ENCODE data around the gene FGD3. TPM values are rescaled to one million over a fixed set of nuclear protein-coding genes. Genes with fewer than 3 reads are reported as not detected.

Gene FGD3
- total and polyA plus RNA-seq, 2 of the 8 experiments (the other 6 are each of a cell fraction or from before 2014, with no cell fraction given), result 1.4 to 1.9 TPM

- Histone ChIP-seq H4K91ac (replicated peaks; ENCODE audit: insufficient read length, low read length) (peak overlapping the region; percentile 34), H3K4me2 (ENCODE audit: insufficient read depth in 1 of 2, low read depth in 2 of 2, low read length in 2 of 2) (0 out of 4 replicates have a peak overlapping the region, but pooled peaks of 1 of the 2 experiments have one; percentile 62), H3K4ac (replicated peaks; ENCODE audit: insufficient read length, low read depth, low read length) (no peak overlapping the region), H3K56ac (replicated peaks; ENCODE audit: insufficient read length, low read depth, low read length) (no peak overlapping the region), H3K27ac (ENCODE audit: low read depth, low read length) (no peak overlapping the region), H2BK15ac (ENCODE audit: low read length) (no peak overlapping the region), H3K23me2 (ENCODE audit: low read depth, low read length) (no peaks in the 10 kb centered on the region; the same call in 1 of the 2 replicates), H4K20me1 (replicated peaks in 1 of 2; ENCODE audit: control insufficient read depth in 1 of 2, insufficient read depth in 2 of 2, low read length in 2 of 2) (no peaks in the 10 kb centered on the region), H3K79me2 (ENCODE audit: control insufficient read depth in 1 of 2, insufficient read depth in 2 of 2, low read length in 2 of 2) (no peaks in the 10 kb centered on the region), H3K23ac (ENCODE audit: insufficient read length) (no peak overlapping the region), H2AFZ (ENCODE audit: low read length) (no peak overlapping the region), H3K18ac (ENCODE audit: extremely low read depth, low read length) (peak overlapping the region; percentile 44; the same call in 1 of the 2 replicates), H2BK12ac (ENCODE audit: low read depth, low read length) (peak overlapping the region; percentile 95; the same call in 1 of the 2 replicates), H3K4me3 (ENCODE audit: extremely low read depth in 1 of 4, insufficient read depth in 2 of 4, low read depth in 3 of 4, low read length in 4 of 4) (no peak overlapping the region), H3K79me1 (ENCODE audit: low read depth, low read length) (no peaks in the 10 kb centered on the region; the same call in 1 of the 2 replicates), H3K27me3 (replicated peaks in 1 of 4; ENCODE audit: control insufficient read depth in 3 of 4, extremely low read depth in 1 of 4, insufficient read depth in 3 of 4, low read length in 3 of 4) (no peaks in the 10 kb centered on the region; a peak in 1 of 7 replicates), H2AK5ac (ENCODE audit: low read depth, low read length) (no peak overlapping the region), H3K14ac (ENCODE audit: insufficient read length) (no peak overlapping the region), H3K9me3 (ENCODE audit: insufficient read depth in 2 of 2, low read depth in 1 of 2, low read length in 1 of 2) (no peaks in the 10 kb centered on the region), H2BK20ac (ENCODE audit: low read length) (0 out of 2 replicates have a peak overlapping the region, but pooled peaks have one; percentile 24), H4K5ac (ENCODE audit: insufficient read length, low read depth, low read length) (no peak overlapping the region), H2BK5ac (ENCODE audit: low read depth, low read length) (peak overlapping the region; percentile 83; the same call in 1 of the 2 replicates), H2BK120ac (replicated peaks; ENCODE audit: low read depth, low read length) (no peak overlapping the region), H3K36me3 (ENCODE audit: control insufficient read depth in 2 of 4, insufficient read depth in 4 of 4, low read length in 3 of 4) (no peaks in the 10 kb centered on the region), H4K8ac (ENCODE audit: extremely low read depth, insufficient read depth, low read length) (no peak overlapping the region), H3K4me1 (replicated peaks in 1 of 4; ENCODE audit: control insufficient read depth in 3 of 4, insufficient read depth in 4 of 4, low read length in 3 of 4) (peaks cover 16 to 37% (median 21%) of the 10 kb centered on the region in 4 experiments), H3K9ac (replicated peaks in 1 of 4; ENCODE audit: extremely low read depth in 1 of 4, low read depth in 3 of 4, low read length in 3 of 4) (no peak overlapping the region)
- ChIA-PET POLR2A (ENCODE audit: partially characterized antibody) (interaction anchor here (1.1 kb wide), 1 partner anchor 21 kb away, joined by 3 read pairs; no protein-coding TSS in a partner anchor), CTCF (ENCODE audit: partially characterized antibody) (interaction anchor here (1.1 kb wide), 1 partner anchor 23 kb away, joined by 3 read pairs; no protein-coding TSS in a partner anchor)
- WGBS, 2 experiments (ENCODE audit: extremely low coverage in 1 of 2, insufficient coverage in 1 of 2, insufficient read length in 1 of 2, insufficient replicate concordance in 2 of 2, low coverage in 1 of 2, low lambda C conversion rate in 2 of 2, missing lambda C conversion rate in 1 of 2), result 100% methylated on average over 1 of the region's 1 CpG; no CpG with 5 or more reads in 1 of the 2 experiments
- TF ChIP-seq SIRT6 (IDR thresholded peaks at IDR 0.05; ENCODE audit: low read length) (no peak), TCF12 (IDR thresholded peaks at IDR 0.05; ENCODE audit: low read depth, low read length) (no peak), SUZ12 (IDR thresholded peaks at IDR 0.05; ENCODE audit: low read length) (no peak), SP2 (IDR thresholded peaks at IDR 0.05; ENCODE audit: low read length) (no peak), USF2 (IDR thresholded peaks at IDR 0.05; ENCODE audit: low read length) (no peak), SIX5 (IDR thresholded peaks at IDR 0.05; ENCODE audit: low read depth, low read length) (no peak), KDM5A (IDR thresholded peaks at IDR 0.05; ENCODE audit: low read length) (no peak), TAF7 (optimal IDR thresholded peaks at IDR 0.05; ENCODE audit: borderline replicate concordance, low read depth, low read length) (no peak), TEAD4 (IDR thresholded peaks at IDR 0.05; ENCODE audit: low read depth, low read length) (no peak), BCL11A (IDR thresholded peaks at IDR 0.05; ENCODE audit: low read depth in 2 of 2, low read length in 2 of 2) (no peak), EGR1 (IDR thresholded peaks at IDR 0.05; ENCODE audit: borderline replicate concordance, low read depth, low read length) (no peak)
- DNase-seq (ENCODE audit: low read depth in 1 of 2, low spot score in 2 of 2) (peak in 1 of 2 experiments; percentile 39), FAIRE-seq (no peak)
These were observed 24.5 kb downstream of the FGD3 start for GRCh38 chr9:92971776-92972175.

Measured in H1 (cell line).